Measurements from ENCODE around the gene SDCCAG8. TPM values are rescaled to one million over a fixed set of nuclear protein-coding genes. Genes with fewer than 3 reads are reported as not detected.

Gene SDCCAG8
- total and polyA plus RNA-seq, 4 donors, result 8.5 to 25.8 (median 17.5) TPM

DNA sequence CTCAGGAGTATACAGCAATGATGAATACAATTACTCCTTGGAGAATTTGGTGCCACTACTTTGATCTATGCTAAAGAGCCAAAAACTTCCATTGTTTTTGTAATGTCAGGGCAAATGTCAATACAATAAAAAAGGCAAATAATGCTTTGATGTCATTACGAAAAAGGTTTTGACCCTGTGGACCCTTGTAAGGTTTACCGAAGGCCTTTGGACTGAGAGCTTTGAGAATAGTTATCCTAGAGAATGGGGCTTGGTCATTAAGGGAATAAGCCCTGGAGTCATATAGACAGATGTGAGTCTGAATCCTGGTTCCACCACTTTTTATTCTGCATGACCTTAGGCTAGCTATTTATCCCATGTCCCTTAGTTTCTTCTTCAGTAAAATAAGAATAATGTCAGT is 28.2 kb upstream of the SDCCAG8 start:
- H3K27ac ChIP-seq (ENCODE audit: low read depth in 1 of 2, low read length in 2 of 2), result no peak overlapping the region
- no peaks in the 10 kb centered on the region for H3K4me1 ChIP-seq (ENCODE audit: control insufficient read depth in 4 of 4, insufficient read depth in 4 of 4, low read length in 3 of 4)
- no peak overlapping the region for H3K9ac ChIP-seq (ENCODE audit: low read depth in 1 of 2, low read length in 2 of 2)
- H3K27me3 ChIP-seq (ENCODE audit: control insufficient read depth in 4 of 4, insufficient read depth in 4 of 4, low read length in 3 of 4), result no peaks in the 10 kb centered on the region
- TF ChIP-seq RAD21 (IDR thresholded peaks at IDR 0.05) (no peak), EGR1 (IDR thresholded peaks at IDR 0.05; ENCODE audit: low read depth in 2 of 2) (no peak), GABPA (IDR thresholded peaks at IDR 0.05 in 1 of 2, conservative IDR thresholded peaks at IDR 0.05 in 1 of 2) (no peak)
- no peak for DNase-seq (ENCODE audit: low spot score)
- no peak overlapping the region for H3K4me3 ChIP-seq (ENCODE audit: low read depth in 1 of 3, low read length in 3 of 3)
- peaks cover 0 to 3% (median under 1%) of the 10 kb centered on the region in 4 donors for H3K36me3 ChIP-seq (ENCODE audit: control insufficient read depth in 4 of 4, insufficient read depth in 3 of 4, low read depth in 1 of 4, low read length in 3 of 4)
- peaks cover 3 to 9% (median 6%) of the 10 kb centered on the region in 4 donors for H3K9me3 ChIP-seq (ENCODE audit: control insufficient read depth in 4 of 4, low read length in 3 of 4)
- WGBS, result 53% methylated on average over 2 of the region's 2 CpGs

DNA sequence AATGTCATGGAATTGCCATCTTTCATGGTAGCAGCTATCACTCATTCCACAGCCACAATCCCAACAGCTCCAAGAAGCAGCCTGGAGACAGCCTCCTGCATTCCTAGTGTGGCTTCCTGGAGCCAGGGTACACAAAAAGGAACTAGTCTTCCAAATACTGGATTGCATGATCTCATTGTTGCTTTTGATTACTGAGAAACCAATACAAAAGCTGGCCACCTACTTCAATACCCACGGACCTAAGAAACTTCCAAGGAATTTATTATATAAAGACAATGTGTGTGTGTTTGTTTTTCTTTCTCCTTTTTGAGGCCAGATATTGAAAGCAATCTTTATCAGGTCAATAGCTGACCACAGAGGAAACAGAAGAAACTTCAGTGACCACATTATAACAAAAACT is 26.3 kb upstream of the SDCCAG8 start:
- no peak for DNase-seq (ENCODE audit: low spot score)
- no peak overlapping the region for H3K27ac ChIP-seq (ENCODE audit: low read depth in 1 of 2, low read length in 2 of 2)
- peaks cover 3 to 9% (median 6%) of the 10 kb centered on the region in 4 donors for H3K9me3 ChIP-seq (ENCODE audit: control insufficient read depth in 4 of 4, low read length in 3 of 4)
- WGBS, result 97% methylated on average over 1 of the region's 1 CpG
- no peaks in the 10 kb centered on the region for H3K4me1 ChIP-seq (ENCODE audit: control insufficient read depth in 4 of 4, insufficient read depth in 4 of 4, low read length in 3 of 4)
- no peak overlapping the region for H3K9ac ChIP-seq (ENCODE audit: low read depth in 1 of 2, low read length in 2 of 2)
- no peak for TF ChIP-seq TAF1 (conservative IDR thresholded peaks at IDR 0.05)
- TF ChIP-seq, protein P1, sequence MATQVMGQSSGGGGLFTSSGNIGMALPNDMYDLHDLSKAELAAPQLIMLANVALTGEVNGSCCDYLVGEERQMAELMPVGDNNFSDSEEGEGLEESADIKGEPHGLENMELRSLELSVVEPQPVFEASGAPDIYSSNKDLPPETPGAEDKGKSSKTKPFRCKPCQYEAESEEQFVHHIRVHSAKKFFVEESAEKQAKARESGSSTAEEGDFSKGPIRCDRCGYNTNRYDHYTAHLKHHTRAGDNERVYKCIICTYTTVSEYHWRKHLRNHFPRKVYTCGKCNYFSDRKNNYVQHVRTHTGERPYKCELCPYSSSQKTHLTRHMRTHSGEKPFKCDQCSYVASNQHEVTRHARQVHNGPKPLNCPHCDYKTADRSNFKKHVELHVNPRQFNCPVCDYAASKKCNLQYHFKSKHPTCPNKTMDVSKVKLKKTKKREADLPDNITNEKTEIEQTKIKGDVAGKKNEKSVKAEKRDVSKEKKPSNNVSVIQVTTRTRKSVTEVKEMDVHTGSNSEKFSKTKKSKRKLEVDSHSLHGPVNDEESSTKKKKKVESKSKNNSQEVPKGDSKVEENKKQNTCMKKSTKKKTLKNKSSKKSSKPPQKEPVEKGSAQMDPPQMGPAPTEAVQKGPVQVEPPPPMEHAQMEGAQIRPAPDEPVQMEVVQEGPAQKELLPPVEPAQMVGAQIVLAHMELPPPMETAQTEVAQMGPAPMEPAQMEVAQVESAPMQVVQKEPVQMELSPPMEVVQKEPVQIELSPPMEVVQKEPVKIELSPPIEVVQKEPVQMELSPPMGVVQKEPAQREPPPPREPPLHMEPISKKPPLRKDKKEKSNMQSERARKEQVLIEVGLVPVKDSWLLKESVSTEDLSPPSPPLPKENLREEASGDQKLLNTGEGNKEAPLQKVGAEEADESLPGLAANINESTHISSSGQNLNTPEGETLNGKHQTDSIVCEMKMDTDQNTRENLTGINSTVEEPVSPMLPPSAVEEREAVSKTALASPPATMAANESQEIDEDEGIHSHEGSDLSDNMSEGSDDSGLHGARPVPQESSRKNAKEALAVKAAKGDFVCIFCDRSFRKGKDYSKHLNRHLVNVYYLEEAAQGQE (IDR thresholded peaks at IDR 0.05), result no peak
- no peak for TF ChIP-seq JUND (IDR thresholded peaks at IDR 0.05)
- no peak for TF ChIP-seq HNF4A (conservative IDR thresholded peaks at IDR 0.05)
- TF ChIP-seq FOXA2 (IDR thresholded peaks at IDR 0.05), result no peak
- TF ChIP-seq RAD21 (IDR thresholded peaks at IDR 0.05), result no peak
- no peak for TF ChIP-seq FOXA1 (IDR thresholded peaks at IDR 0.05)
- no peak for TF ChIP-seq SP1 (IDR thresholded peaks at IDR 0.05)
- TF ChIP-seq, protein P2, sequence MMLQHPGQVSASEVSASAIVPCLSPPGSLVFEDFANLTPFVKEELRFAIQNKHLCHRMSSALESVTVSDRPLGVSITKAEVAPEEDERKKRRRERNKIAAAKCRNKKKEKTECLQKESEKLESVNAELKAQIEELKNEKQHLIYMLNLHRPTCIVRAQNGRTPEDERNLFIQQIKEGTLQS (IDR thresholded peaks at IDR 0.05), result no peak
- no peak for TF ChIP-seq GABPA (IDR thresholded peaks at IDR 0.05 in 1 of 2, conservative IDR thresholded peaks at IDR 0.05 in 1 of 2)
- TF ChIP-seq HNF4G (IDR thresholded peaks at IDR 0.05), result no peak
- no peak for TF ChIP-seq YY1 (IDR thresholded peaks at IDR 0.05)
- no peak for TF ChIP-seq EGR1 (IDR thresholded peaks at IDR 0.05; ENCODE audit: low read depth in 2 of 2)
- TF ChIP-seq, protein P3, sequence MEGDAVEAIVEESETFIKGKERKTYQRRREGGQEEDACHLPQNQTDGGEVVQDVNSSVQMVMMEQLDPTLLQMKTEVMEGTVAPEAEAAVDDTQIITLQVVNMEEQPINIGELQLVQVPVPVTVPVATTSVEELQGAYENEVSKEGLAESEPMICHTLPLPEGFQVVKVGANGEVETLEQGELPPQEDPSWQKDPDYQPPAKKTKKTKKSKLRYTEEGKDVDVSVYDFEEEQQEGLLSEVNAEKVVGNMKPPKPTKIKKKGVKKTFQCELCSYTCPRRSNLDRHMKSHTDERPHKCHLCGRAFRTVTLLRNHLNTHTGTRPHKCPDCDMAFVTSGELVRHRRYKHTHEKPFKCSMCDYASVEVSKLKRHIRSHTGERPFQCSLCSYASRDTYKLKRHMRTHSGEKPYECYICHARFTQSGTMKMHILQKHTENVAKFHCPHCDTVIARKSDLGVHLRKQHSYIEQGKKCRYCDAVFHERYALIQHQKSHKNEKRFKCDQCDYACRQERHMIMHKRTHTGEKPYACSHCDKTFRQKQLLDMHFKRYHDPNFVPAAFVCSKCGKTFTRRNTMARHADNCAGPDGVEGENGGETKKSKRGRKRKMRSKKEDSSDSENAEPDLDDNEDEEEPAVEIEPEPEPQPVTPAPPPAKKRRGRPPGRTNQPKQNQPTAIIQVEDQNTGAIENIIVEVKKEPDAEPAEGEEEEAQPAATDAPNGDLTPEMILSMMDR (IDR thresholded peaks at IDR 0.05; ENCODE audit: low read depth, low read length, missing input control), result no peak
- no peaks in the 10 kb centered on the region for H3K36me3 ChIP-seq (ENCODE audit: control insufficient read depth in 4 of 4, insufficient read depth in 3 of 4, low read depth in 1 of 4, low read length in 3 of 4)
- H3K4me3 ChIP-seq (ENCODE audit: low read depth in 1 of 3, low read length in 3 of 3), result no peak overlapping the region
- H3K27me3 ChIP-seq (ENCODE audit: control insufficient read depth in 4 of 4, insufficient read depth in 4 of 4, low read length in 3 of 4), result no peaks in the 10 kb centered on the region
